ENCODE data around the gene OXT.
"Not testable (repeated sequence)": the region's sequence is repeated elsewhere in the genome, so short reads cannot be mapped to it uniquely, and the experiment has no call there.

Gene OXT

GRCh38 chr20:3044336-3044965 is 27.0 kb upstream of the OXT start:
- peaks cover 19% of the 10 kb centered on the region for H3K36me3 ChIP-seq (ENCODE audit: insufficient read depth, low read length)
- no peaks in the 10 kb centered on the region for H3K9me3 ChIP-seq (ENCODE audit: control insufficient read depth, insufficient read depth, low read length)
- H3K9ac ChIP-seq (ENCODE audit: low read depth, low read length) = no peak overlapping the region
- H3K4me1 ChIP-seq (ENCODE audit: insufficient read depth, low read length) = peaks cover 11% of the 10 kb centered on the region

GRCh38 chr20:3045042-3045815 is 26.2 kb upstream of the OXT start:
- Histone ChIP-seq H3K36me3 (ENCODE audit: insufficient read depth, low read length) (peaks cover 17% of the 10 kb centered on the region), H3K9ac (ENCODE audit: low read depth, low read length) (peak overlapping the region; percentile 91), H3K4me1 (ENCODE audit: insufficient read depth, low read length) (peaks cover 11% of the 10 kb centered on the region), H3K9me3 (ENCODE audit: control insufficient read depth, insufficient read depth, low read length) (no peaks in the 10 kb centered on the region)

GRCh38 chr20:3045816-3046676 is 25.4 kb upstream of the OXT start, which contains the start of gene MRPS26:
Gene MRPS26, plus strand, starts transcription at chr20:3046052. Its CDS starts 17 bp downstream, at chr20:3046069.
- Histone ChIP-seq H3K9me3 (ENCODE audit: control insufficient read depth, insufficient read depth, low read length) (no peaks in the 10 kb centered on the region), H3K4me1 (ENCODE audit: insufficient read depth, low read length) (peaks cover 11% of the 10 kb centered on the region), H3K36me3 (ENCODE audit: insufficient read depth, low read length) (peaks cover 13% of the 10 kb centered on the region), H3K9ac (ENCODE audit: low read depth, low read length) (peak within 1 kb of the TSS; percentile 91)

- H3K4me1 ChIP-seq (ENCODE audit: insufficient read depth, low read length) = peaks cover 9% of the 10 kb centered on the region
- H3K9ac ChIP-seq (ENCODE audit: low read depth, low read length) = peak overlapping the region; percentile 91
- no peaks in the 10 kb centered on the region for H3K9me3 ChIP-seq (ENCODE audit: control insufficient read depth, insufficient read depth, low read length)
- peaks cover 13% of the 10 kb centered on the region for H3K36me3 ChIP-seq (ENCODE audit: insufficient read depth, low read length)
These were observed 24.6 kb upstream of the OXT start for GRCh38 chr20:3046677-3047462.

GRCh38 chr20:3047486-3048419 is 23.7 kb upstream of the OXT start:
- H3K36me3 ChIP-seq (ENCODE audit: insufficient read depth, low read length) = peaks cover 13% of the 10 kb centered on the region
- peaks cover under 1% of the 10 kb centered on the region; the same call in 1 of the 2 replicates for H3K4me1 ChIP-seq (ENCODE audit: insufficient read depth, low read length)
- no peaks in the 10 kb centered on the region for H3K9me3 ChIP-seq (ENCODE audit: control insufficient read depth, insufficient read depth, low read length)
- H3K9ac ChIP-seq (ENCODE audit: low read depth, low read length) = no peak overlapping the region

GRCh38 chr20:3051385-3052019 is 19.9 kb upstream of the OXT start:
- Histone ChIP-seq H3K4me1 (ENCODE audit: insufficient read depth, low read length) (no peaks in the 10 kb centered on the region), H3K36me3 (ENCODE audit: insufficient read depth, low read length) (peaks cover 13% of the 10 kb centered on the region), H3K9ac (ENCODE audit: low read depth, low read length) (no peak overlapping the region), H3K9me3 (ENCODE audit: control insufficient read depth, insufficient read depth, low read length) (no peaks in the 10 kb centered on the region)

GRCh38 chr20:3059489-3059888 is 11.9 kb upstream of the OXT start:
- Histone ChIP-seq H3K4me1 (ENCODE audit: insufficient read depth, low read length) (no peaks in the 10 kb centered on the region), H3K9me3 (ENCODE audit: control insufficient read depth, insufficient read depth, low read length) (no peaks in the 10 kb centered on the region), H3K36me3 (ENCODE audit: insufficient read depth, low read length) (no peaks in the 10 kb centered on the region), H3K9ac (ENCODE audit: low read depth, low read length) (no peak overlapping the region)

GRCh38 chr20:3064119-3064518 is 7.3 kb upstream of the OXT start:
- H3K9me3 ChIP-seq (ENCODE audit: control insufficient read depth, insufficient read depth, low read length); H3K9ac ChIP-seq (ENCODE audit: low read depth, low read length); H3K36me3 ChIP-seq (ENCODE audit: insufficient read depth, low read length); H3K4me1 ChIP-seq (ENCODE audit: insufficient read depth, low read length): not testable (repeated sequence)

GRCh38 chr20:3067139-3068014 is 4.0 kb upstream of the OXT start:
- Histone ChIP-seq H3K9me3 (ENCODE audit: control insufficient read depth, insufficient read depth, low read length) (no peaks in the 10 kb centered on the region), H3K9ac (ENCODE audit: low read depth, low read length) (no peak overlapping the region), H3K4me1 (ENCODE audit: insufficient read depth, low read length) (no peaks in the 10 kb centered on the region; the same call in 1 of the 2 replicates), H3K36me3 (ENCODE audit: insufficient read depth, low read length) (no peaks in the 10 kb centered on the region)

GRCh38 chr20:3068075-3068474 is 3.3 kb upstream of the OXT start:
- Histone ChIP-seq H3K9me3 (ENCODE audit: control insufficient read depth, insufficient read depth, low read length) (no peaks in the 10 kb centered on the region), H3K9ac (ENCODE audit: low read depth, low read length) (no peak overlapping the region), H3K36me3 (ENCODE audit: insufficient read depth, low read length) (no peaks in the 10 kb centered on the region), H3K4me1 (ENCODE audit: insufficient read depth, low read length) (no peaks in the 10 kb centered on the region; the same call in 1 of the 2 replicates)

- H3K36me3 ChIP-seq (ENCODE audit: insufficient read depth, low read length) = no peaks in the 10 kb centered on the region
- H3K9me3 ChIP-seq (ENCODE audit: control insufficient read depth, insufficient read depth, low read length) = no peaks in the 10 kb centered on the region
- H3K4me1 ChIP-seq (ENCODE audit: insufficient read depth, low read length) = no peaks in the 10 kb centered on the region; the same call in 1 of the 2 replicates
- no peak overlapping the region for H3K9ac ChIP-seq (ENCODE audit: low read depth, low read length)
These were observed 2.2 kb upstream of the OXT start for GRCh38 chr20:3068986-3069900.
